ENCODE data around the gene MBP.

MBP gene

DNA sequence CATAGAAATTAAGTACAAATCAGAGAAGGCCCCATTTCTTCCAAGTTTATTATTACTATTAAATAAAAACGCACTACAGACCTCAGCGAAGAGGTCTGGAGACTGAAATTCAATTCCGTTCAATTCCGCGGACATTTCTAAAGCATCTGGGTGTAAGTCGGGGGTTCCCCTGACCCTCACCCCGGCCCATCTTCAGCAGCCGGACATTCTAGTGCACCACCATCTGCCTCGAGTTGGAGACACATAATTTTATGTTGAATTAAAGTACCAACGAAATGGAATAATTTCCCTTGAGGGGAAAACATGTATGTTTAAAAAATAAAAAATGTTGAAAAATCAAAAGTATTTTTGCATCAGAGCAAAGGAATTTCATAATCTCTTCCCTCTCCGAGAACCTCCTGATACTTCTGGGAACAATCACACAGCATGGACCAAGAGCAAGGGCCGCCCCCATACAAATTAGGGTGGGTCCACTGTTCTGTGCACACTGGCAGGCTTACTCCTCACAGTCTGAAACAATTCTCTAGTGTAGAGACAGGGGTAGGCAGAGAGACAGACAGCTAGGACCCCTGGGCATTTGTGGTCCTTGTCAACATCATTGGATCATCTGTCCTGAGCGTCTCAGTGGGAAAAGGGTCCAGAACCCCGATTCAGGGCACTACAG is 29.3 kb downstream of the MBP start:
- no peaks in the 10 kb centered on the region for H3K27me3 ChIP-seq (ENCODE audit: low read depth, low read length)
- no peaks in the 10 kb centered on the region for H3K36me3 ChIP-seq (ENCODE audit: control insufficient read depth in 1 of 2, insufficient read depth in 2 of 2, low read length in 2 of 2)
- H3K27ac ChIP-seq (ENCODE audit: low read length): peak overlapping the region; percentile 85
- no peak overlapping the region for H3K4me3 ChIP-seq (ENCODE audit: low read depth in 1 of 2, low read length in 2 of 2)
- no peaks in the 10 kb centered on the region for H3K9me3 ChIP-seq (ENCODE audit: control insufficient read depth in 1 of 2, low read length in 2 of 2)
- peaks cover 35 to 36% of the 10 kb centered on the region in 2 donors for H3K4me1 ChIP-seq (ENCODE audit: control insufficient read depth in 1 of 2, insufficient read depth in 2 of 2, low read length in 2 of 2)

DNA sequence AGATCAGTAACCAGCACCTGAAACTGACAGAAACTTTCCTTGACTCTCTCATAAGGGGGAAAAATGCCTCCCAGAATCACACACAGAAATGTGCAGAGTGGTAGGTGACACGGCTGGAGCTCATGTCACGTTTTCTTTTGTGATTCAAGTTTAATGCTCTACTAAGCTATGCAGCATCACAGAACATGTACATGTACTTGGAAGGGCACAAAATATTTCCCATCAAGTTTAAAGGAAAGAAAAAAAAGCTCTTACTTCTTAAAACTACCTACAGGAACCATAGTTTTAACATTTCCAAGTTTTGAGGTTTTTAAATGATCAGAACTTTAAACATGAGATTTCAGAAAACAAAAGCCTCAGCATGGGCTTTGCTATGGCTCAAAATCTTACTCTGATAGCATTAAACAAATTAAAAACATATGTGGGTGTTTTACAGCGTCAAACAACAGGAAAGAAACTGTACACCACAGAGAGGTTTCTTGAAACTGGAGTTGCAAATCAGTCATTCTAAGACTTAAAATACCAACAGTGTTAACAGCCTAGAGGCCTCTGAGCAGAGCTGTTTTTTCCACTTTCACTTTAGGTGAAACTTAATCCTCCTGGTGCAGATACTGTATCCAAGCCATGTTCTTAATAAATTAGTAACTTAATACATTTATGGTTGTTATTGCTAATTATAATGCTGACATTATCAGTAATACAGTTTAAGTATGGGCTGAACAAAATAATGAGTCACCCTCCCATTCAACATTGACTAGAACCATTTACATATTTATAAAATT is 30.1 kb downstream of the MBP start:
- Histone ChIP-seq H3K4me3 (ENCODE audit: low read depth in 1 of 2, low read length in 2 of 2) (peak overlapping the region in 1 of 2 donors; percentile 29), H3K4me1 (ENCODE audit: control insufficient read depth in 1 of 2, insufficient read depth in 2 of 2, low read length in 2 of 2) (peaks cover 35 to 37% of the 10 kb centered on the region in 2 donors), H3K27me3 (ENCODE audit: low read depth, low read length) (no peaks in the 10 kb centered on the region), H3K9me3 (ENCODE audit: control insufficient read depth in 1 of 2, low read length in 2 of 2) (no peaks in the 10 kb centered on the region), H3K27ac (ENCODE audit: low read length) (peak overlapping the region; percentile 85), H3K36me3 (ENCODE audit: control insufficient read depth in 1 of 2, insufficient read depth in 2 of 2, low read length in 2 of 2) (no peaks in the 10 kb centered on the region)

DNA sequence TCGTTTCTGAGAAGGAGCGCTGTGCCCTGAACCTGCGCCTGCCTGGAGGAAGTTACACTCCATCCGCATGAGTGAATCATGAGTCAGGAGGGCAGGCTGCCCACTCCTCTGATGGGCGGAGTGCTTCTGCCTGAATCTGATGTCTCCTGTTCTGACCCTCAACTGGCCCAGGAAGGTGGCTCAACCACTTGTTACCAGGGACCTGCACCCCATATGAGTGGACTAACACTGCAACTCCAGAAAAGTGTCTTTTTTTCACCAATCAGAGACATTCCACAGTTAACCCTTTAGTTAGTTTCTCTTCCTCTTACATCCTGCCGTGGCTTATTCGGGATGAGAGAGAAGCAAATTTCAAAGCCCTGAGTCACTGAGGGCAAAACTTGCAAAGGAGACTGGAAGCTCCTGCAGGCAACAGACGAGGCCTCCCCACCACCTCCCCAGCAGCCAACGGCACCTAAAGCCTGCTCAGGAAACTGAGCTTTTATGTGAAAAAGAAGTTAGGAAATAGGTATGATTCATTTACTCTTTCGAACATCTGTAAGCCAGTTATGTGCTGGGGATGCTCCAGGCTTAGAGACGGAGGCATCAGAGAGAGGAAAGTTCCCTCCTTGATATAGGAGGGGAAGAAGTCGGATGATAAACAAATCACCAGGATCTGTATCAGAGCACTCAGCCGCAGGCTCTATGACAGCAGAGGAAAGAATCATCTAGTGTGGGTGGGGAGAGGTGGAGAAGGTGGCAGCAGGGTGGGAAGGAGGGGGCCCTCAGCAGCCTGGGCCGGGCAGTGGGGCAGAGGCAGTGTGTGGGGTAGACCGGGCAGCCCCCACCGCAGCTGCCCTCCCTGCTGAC is 30.9 kb downstream of the MBP start:
- Histone ChIP-seq H3K4me1 (ENCODE audit: control insufficient read depth in 1 of 2, insufficient read depth in 2 of 2, low read length in 2 of 2) (peaks cover 35 to 36% of the 10 kb centered on the region in 2 donors), H3K4me3 (ENCODE audit: low read depth in 1 of 2, low read length in 2 of 2) (peak overlapping the region in 1 of 2 donors; percentile 29)

DNA sequence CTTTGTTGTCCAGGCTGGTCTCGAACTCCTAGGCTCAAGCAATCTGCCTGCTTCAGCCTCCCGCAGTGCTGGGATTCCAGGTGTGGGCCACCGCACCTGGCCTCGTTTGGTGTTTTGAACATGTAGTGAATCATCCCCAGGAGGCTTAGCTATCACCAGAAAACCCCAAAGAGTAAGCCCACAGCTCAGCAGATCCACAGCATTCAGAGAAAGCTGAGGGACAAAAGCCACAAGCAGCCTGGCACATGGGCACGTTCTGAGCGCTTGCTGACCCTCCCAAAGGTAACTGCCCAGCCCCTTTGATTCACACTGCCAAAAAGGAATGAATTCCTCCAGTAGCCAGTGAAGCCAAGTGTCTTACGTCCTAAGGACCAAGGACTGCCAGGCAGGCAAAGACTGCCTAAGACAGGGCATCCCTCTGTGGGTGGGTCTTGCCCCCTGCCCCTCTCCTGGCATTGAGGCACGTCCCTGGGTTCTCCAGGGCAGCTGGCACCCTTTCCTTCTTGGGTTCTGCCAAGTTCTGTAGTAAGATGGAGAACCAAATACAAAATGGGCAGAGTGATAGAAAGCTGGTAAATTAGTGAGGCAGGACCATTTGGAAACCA is 31.7 kb downstream of the MBP start:
- Histone ChIP-seq H3K27me3 (ENCODE audit: low read depth, low read length) (no peaks in the 10 kb centered on the region), H3K4me1 (ENCODE audit: control insufficient read depth in 1 of 2, insufficient read depth in 2 of 2, low read length in 2 of 2) (peaks cover 35 to 40% of the 10 kb centered on the region in 2 donors), H3K4me3 (ENCODE audit: low read depth in 1 of 2, low read length in 2 of 2) (peak overlapping the region in 1 of 2 donors; percentile 29), H3K9me3 (ENCODE audit: control insufficient read depth in 1 of 2, low read length in 2 of 2) (no peaks in the 10 kb centered on the region), H3K36me3 (ENCODE audit: control insufficient read depth in 1 of 2, insufficient read depth in 2 of 2, low read length in 2 of 2) (no peaks in the 10 kb centered on the region), H3K27ac (ENCODE audit: low read length) (peak overlapping the region; percentile 85)

More for the DNA sequence above, 30.9 kb downstream of the MBP start:
- Histone ChIP-seq H3K27me3 (ENCODE audit: low read depth, low read length) (no peaks in the 10 kb centered on the region), H3K9me3 (ENCODE audit: control insufficient read depth in 1 of 2, low read length in 2 of 2) (no peaks in the 10 kb centered on the region), H3K36me3 (ENCODE audit: control insufficient read depth in 1 of 2, insufficient read depth in 2 of 2, low read length in 2 of 2) (no peaks in the 10 kb centered on the region), H3K27ac (ENCODE audit: low read length) (peak overlapping the region; percentile 85)

DNA sequence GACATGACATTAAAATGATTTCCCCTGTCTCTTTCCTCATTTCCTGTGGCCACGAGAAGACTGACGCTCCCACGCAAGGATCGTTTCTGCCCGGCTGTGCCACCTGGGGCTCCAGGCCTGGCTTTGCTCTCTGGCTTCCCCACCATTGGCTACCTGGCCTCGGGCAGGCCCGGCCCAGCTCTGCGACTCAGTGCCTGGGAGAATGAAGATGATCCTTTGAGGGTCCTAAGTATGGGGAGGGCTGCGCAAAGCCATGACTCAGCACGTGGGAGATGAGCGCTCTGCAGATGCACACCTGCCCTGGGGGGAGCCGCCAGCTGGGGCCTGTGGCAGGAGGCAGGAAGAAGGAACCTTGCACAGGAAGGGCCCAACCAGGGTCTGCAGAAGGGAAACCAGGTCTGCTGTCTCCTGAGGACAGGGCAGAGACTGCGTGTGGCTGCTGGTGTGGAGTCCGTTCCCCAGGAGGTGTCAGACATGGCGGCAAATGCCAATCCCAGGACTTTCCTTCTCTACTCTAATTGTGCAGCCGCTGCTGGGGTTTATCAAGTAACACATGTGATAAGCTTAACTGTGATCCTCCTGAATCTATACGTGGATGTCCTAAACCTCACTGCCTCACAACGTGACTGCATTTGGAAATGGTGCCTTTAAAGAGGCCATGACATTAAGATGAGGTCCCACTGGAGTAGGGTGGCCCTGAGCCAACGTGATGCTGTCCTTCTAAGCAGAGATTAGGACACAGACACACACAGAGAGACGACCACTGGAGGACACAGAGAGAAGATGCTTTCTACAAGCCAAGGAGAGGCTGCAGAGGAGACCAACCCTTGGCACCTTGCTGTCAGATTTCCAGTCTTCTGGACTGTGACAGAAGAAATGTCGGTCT is 32.9 kb downstream of the MBP start:
- peaks cover 43 to 51% of the 10 kb centered on the region in 2 donors for H3K4me1 ChIP-seq (ENCODE audit: control insufficient read depth in 1 of 2, insufficient read depth in 2 of 2, low read length in 2 of 2)
- no peaks in the 10 kb centered on the region for H3K9me3 ChIP-seq (ENCODE audit: control insufficient read depth in 1 of 2, low read length in 2 of 2)
- no peaks in the 10 kb centered on the region for H3K27me3 ChIP-seq (ENCODE audit: low read depth, low read length)
- H3K4me3 ChIP-seq (ENCODE audit: low read depth in 1 of 2, low read length in 2 of 2): no peak overlapping the region
- no peak overlapping the region for H3K27ac ChIP-seq (ENCODE audit: low read length)
- H3K36me3 ChIP-seq (ENCODE audit: control insufficient read depth in 1 of 2, insufficient read depth in 2 of 2, low read length in 2 of 2): no peaks in the 10 kb centered on the region

DNA sequence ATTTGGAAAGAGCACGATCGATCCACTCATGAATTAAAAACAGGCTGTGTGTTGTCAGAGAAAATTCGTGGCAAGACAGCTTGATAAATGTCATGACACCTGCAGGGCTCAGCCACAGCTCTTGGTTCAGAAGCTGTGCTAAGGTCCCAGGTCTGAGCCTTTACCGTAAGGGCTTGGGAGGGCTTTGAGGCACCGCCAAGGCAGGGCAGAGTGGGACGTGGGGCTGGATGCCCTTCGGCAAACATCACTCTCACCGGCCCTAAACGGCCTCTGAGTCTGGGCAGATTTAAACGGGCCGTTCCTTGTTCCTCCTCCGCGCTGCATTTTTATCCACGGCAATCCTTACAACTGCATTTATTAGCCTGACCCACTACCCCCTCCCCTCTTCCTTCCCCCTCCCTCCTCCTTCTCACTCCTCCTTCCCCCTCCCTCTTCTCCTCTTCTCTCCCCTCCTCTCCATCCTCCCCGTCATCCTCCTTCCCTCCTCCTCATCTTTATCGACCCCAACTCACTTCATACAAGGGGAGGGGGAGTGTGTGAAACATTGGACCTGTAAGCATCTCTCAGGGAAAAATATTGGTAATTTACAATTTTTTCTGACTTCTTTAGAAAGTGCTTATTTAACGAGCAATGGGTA is 33.9 kb downstream of the MBP start:
- no peaks in the 10 kb centered on the region for H3K9me3 ChIP-seq (ENCODE audit: control insufficient read depth in 1 of 2, low read length in 2 of 2)
- peak overlapping the region; percentile 18 for H3K27ac ChIP-seq (ENCODE audit: low read length)
- no peaks in the 10 kb centered on the region for H3K36me3 ChIP-seq (ENCODE audit: control insufficient read depth in 1 of 2, insufficient read depth in 2 of 2, low read length in 2 of 2)
- no peaks in the 10 kb centered on the region for H3K27me3 ChIP-seq (ENCODE audit: low read depth, low read length)
- H3K4me1 ChIP-seq (ENCODE audit: control insufficient read depth in 1 of 2, insufficient read depth in 2 of 2, low read length in 2 of 2): peaks cover 33 to 51% of the 10 kb centered on the region in 2 donors
- H3K4me3 ChIP-seq (ENCODE audit: low read depth in 1 of 2, low read length in 2 of 2): no peak overlapping the region

DNA sequence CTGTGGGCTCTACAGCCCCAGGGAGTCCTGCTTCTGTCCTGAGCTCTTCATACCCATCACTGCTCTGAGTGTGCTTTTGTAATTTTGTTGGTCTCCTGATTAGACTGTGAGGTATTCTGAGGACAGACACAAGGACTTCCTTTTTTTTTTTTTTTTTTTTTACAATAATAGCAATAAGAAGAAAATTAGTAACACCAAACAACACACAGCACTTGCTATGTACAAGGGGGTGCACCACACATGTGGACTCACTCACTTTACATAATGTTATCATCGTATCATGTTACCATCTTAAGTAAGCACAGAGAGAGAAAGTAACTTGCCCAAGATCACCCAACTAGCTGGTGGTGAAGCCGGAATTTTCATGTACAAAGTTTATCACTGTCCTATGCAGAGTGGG is 34.6 kb downstream of the MBP start:
- H3K27ac ChIP-seq (ENCODE audit: low read length): peak overlapping the region; percentile 18
- peaks cover 28 to 51% of the 10 kb centered on the region in 2 donors for H3K4me1 ChIP-seq (ENCODE audit: control insufficient read depth in 1 of 2, insufficient read depth in 2 of 2, low read length in 2 of 2)
- H3K36me3 ChIP-seq (ENCODE audit: control insufficient read depth in 1 of 2, insufficient read depth in 2 of 2, low read length in 2 of 2): no peaks in the 10 kb centered on the region
- no peaks in the 10 kb centered on the region for H3K27me3 ChIP-seq (ENCODE audit: low read depth, low read length)
- H3K4me3 ChIP-seq (ENCODE audit: low read depth in 1 of 2, low read length in 2 of 2): no peak overlapping the region
- no peaks in the 10 kb centered on the region for H3K9me3 ChIP-seq (ENCODE audit: control insufficient read depth in 1 of 2, low read length in 2 of 2)

DNA sequence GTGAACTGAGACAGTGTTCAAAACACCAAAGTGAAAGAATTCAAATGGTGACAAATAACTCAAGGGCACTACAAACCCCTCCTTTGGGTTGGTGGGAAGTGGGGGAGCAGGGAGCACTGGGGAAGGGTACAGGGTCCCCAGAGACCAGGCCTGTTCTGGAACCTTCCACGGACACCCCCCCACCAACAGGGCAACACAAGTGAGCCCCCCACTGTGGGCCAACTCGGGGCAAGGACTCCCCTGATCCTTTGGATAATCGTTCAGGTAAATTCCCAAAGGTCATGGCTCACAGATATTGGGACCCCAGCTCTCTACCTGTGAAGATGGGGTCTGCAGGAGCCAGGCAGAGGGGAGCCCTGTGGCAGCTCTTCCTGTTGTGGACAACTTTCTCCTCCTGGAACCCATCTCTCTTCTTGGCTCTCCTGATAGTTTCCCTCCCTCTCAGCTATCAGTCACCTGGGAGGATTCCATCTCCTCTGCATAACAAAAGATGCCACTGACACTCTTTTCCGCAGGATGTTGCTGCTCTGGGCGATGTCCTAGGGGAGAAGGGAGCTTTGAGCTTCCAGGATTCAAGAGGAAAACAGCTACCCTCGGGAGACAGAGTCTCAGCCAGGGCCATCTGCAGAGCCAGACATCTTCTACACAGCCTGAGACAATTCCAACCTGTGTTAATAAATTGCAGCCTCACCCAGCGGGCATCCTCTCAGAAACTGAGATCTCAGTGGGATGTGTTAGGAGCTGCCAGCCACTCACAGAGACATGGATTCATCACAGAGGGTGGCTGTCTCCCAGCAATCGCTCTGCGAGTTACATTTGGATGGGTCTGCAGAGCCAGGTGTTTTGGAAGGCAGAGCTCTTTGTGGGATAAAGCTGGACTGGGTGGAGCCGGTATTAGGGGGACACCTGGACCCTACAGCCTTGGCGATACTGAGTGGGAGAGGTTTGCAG is 35.4 kb downstream of the MBP start:
- Histone ChIP-seq H3K4me1 (ENCODE audit: control insufficient read depth in 1 of 2, insufficient read depth in 2 of 2, low read length in 2 of 2) (peaks cover 20 to 47% of the 10 kb centered on the region in 2 donors), H3K4me3 (ENCODE audit: low read depth in 1 of 2, low read length in 2 of 2) (no peak overlapping the region), H3K27me3 (ENCODE audit: low read depth, low read length) (no peaks in the 10 kb centered on the region), H3K9me3 (ENCODE audit: control insufficient read depth in 1 of 2, low read length in 2 of 2) (no peaks in the 10 kb centered on the region), H3K27ac (ENCODE audit: low read length) (peak overlapping the region; percentile 16), H3K36me3 (ENCODE audit: control insufficient read depth in 1 of 2, insufficient read depth in 2 of 2, low read length in 2 of 2) (no peaks in the 10 kb centered on the region)
